ENCODE data around the gene ZNF791. TPM values are rescaled to one million over a fixed set of nuclear protein-coding genes. Genes with fewer than 3 reads are reported as not detected.

ZNF791 gene
- total RNA-seq, 2 donors from 2014 or later, result 23.2 to 32.1 TPM

DNA sequence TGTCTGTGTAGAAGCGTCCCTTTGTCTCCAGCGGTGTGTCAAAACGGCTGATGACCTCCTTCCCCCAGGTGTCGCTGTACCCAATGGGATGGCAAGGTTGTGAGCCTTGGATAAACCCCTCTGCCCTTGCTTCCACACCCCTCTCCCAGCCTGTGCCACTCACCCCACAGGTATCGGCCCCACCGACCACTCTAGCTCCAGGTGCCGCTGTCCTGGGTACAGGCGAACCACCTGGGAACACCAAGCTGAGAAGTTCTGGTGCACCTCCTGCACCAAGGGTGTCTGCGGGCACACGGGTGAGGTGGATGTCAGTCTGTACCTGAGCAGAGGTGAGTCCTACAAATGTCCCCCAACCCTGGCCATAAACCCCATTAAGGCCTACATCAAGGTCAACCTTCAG is 39.2 kb downstream of the ZNF791 start:
- Histone ChIP-seq H3K4me1 (ENCODE audit: control insufficient read depth, insufficient read depth, low read length) (no peaks in the 10 kb centered on the region), H3K9me3 (ENCODE audit: control insufficient read depth, low read length) (no peaks in the 10 kb centered on the region), H3K27ac (ENCODE audit: low read depth, low read length) (no peak overlapping the region), H3K4me3 (ENCODE audit: low read length) (no peak overlapping the region), H3K36me3 (ENCODE audit: control insufficient read depth, insufficient read depth, low read length) (no peaks in the 10 kb centered on the region), H3K9ac (ENCODE audit: extremely low read depth, low read length, poor library complexity, severe bottlenecking) (no peak overlapping the region), H3K27me3 (ENCODE audit: control insufficient read depth, insufficient read depth, low read length, poor library complexity, severe bottlenecking) (no peaks in the 10 kb centered on the region)
- Mint-ChIP-seq H3K9me3 (peaks cover 1% of the 10 kb centered on the region), H3K36me3 (ENCODE audit: low read depth) (peaks cover 43% of the 10 kb centered on the region), H3K27me3 (ENCODE audit: insufficient read depth) (no peaks in the 10 kb centered on the region), H3K27ac (no peak overlapping the region), H3K4me3 (no peak overlapping the region), H3K4me1 (no peaks in the 10 kb centered on the region)
- TF ChIP-seq, protein P1, sequence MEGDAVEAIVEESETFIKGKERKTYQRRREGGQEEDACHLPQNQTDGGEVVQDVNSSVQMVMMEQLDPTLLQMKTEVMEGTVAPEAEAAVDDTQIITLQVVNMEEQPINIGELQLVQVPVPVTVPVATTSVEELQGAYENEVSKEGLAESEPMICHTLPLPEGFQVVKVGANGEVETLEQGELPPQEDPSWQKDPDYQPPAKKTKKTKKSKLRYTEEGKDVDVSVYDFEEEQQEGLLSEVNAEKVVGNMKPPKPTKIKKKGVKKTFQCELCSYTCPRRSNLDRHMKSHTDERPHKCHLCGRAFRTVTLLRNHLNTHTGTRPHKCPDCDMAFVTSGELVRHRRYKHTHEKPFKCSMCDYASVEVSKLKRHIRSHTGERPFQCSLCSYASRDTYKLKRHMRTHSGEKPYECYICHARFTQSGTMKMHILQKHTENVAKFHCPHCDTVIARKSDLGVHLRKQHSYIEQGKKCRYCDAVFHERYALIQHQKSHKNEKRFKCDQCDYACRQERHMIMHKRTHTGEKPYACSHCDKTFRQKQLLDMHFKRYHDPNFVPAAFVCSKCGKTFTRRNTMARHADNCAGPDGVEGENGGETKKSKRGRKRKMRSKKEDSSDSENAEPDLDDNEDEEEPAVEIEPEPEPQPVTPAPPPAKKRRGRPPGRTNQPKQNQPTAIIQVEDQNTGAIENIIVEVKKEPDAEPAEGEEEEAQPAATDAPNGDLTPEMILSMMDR (conservative IDR thresholded peaks at IDR 0.05), result no peak
- WGBS, 2 experiments (ENCODE audit: insufficient coverage in 1 of 2, insufficient read length in 1 of 2), result 93 to 100% methylated on average over 8 to 10 of the region's 10 CpGs
- no peak for DNase-seq

DNA sequence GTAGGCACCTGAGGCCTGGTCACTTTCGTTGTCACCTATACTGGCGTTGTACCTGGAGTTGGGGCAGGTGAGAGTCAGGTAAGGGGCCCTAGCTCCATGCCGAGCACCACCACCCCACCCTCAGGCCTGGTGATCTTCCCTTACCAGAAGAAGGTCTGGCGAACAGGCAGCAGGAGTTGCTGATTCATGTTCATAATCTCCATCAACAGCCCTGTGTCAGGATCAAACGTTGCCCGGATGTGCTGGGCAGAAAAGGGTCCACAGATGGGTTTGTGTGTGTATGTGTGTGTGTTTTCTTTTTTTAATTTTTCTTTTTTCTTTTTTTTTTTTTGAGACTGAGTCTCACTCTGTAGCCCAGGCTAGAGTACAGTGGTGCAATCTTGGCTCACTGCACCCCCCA is 41.5 kb downstream of the ZNF791 start:
- Mint-ChIP-seq H3K4me1 (no peaks in the 10 kb centered on the region), H3K36me3 (ENCODE audit: low read depth) (peaks cover 59% of the 10 kb centered on the region), H3K9me3 (peaks cover 1% of the 10 kb centered on the region), H3K4me3 (no peak overlapping the region), H3K27ac (no peak overlapping the region), H3K27me3 (ENCODE audit: insufficient read depth) (no peaks in the 10 kb centered on the region)
- Histone ChIP-seq H3K27ac (ENCODE audit: low read depth, low read length) (no peak overlapping the region), H3K9ac (ENCODE audit: extremely low read depth, low read length, poor library complexity, severe bottlenecking) (no peak overlapping the region), H3K4me1 (ENCODE audit: control insufficient read depth, insufficient read depth, low read length) (no peaks in the 10 kb centered on the region), H3K36me3 (ENCODE audit: control insufficient read depth, insufficient read depth, low read length) (peaks cover 18% of the 10 kb centered on the region), H3K27me3 (ENCODE audit: control insufficient read depth, insufficient read depth, low read length, poor library complexity, severe bottlenecking) (no peaks in the 10 kb centered on the region), H3K9me3 (ENCODE audit: control insufficient read depth, low read length) (no peaks in the 10 kb centered on the region), H3K4me3 (ENCODE audit: low read length) (no peak overlapping the region)
- no peak for DNase-seq
- WGBS, 2 experiments (ENCODE audit: insufficient coverage in 1 of 2, insufficient read length in 1 of 2), result 96 to 100% methylated on average over 2 to 5 of the region's 6 CpGs
- TF ChIP-seq, protein P1 (conservative IDR thresholded peaks at IDR 0.05), result no peak

DNA sequence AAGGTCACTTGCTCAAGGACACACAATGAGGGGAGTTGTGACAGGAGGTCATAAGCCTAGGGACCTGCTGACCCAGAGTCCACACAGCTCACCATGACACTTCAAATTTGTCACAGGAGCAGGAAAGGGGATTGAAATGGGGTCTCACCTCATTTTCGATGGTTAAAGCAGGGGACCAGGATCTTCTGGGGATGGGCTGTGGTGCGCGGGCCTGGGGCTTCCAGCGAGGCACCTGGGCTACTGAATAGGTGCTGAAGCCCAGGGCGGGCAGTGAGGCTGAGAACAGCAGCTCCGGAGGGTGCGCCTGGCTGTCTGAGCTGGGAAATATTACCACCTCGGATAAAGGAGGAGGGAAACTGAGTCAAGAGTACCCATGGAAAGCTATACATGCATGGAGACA is 44.8 kb downstream of the ZNF791 start:
- Histone ChIP-seq H3K4me1 (ENCODE audit: control insufficient read depth, insufficient read depth, low read length) (no peaks in the 10 kb centered on the region), H3K36me3 (ENCODE audit: control insufficient read depth, insufficient read depth, low read length) (peaks cover 35% of the 10 kb centered on the region), H3K27me3 (ENCODE audit: control insufficient read depth, insufficient read depth, low read length, poor library complexity, severe bottlenecking) (no peaks in the 10 kb centered on the region), H3K27ac (ENCODE audit: low read depth, low read length) (no peak overlapping the region), H3K9ac (ENCODE audit: extremely low read depth, low read length, poor library complexity, severe bottlenecking) (no peak overlapping the region), H3K4me3 (ENCODE audit: low read length) (no peak overlapping the region), H3K9me3 (ENCODE audit: control insufficient read depth, low read length) (no peaks in the 10 kb centered on the region)
- H3K27ac Mint-ChIP-seq, result no peak overlapping the region
- no peaks in the 10 kb centered on the region for H3K4me1 Mint-ChIP-seq
- H3K36me3 Mint-ChIP-seq (ENCODE audit: low read depth), result peaks cover 65% of the 10 kb centered on the region
- H3K9me3 Mint-ChIP-seq, result peaks cover 1% of the 10 kb centered on the region
- no peak overlapping the region for H3K4me3 Mint-ChIP-seq
- no peak for DNase-seq
- H3K27me3 Mint-ChIP-seq (ENCODE audit: insufficient read depth), result no peaks in the 10 kb centered on the region
- WGBS, 2 experiments (ENCODE audit: insufficient coverage in 1 of 2, insufficient read length in 1 of 2), result 97 to 98% methylated on average over 8 of the region's 8 CpGs
- TF ChIP-seq, protein P1 (conservative IDR thresholded peaks at IDR 0.05), result no peak
